A673 (cell line): ENCODE results near the gene SERHL2. TPM values are rescaled to one million over a fixed set of nuclear protein-coding genes. Genes with fewer than 3 reads are reported as not detected.
A peak's percentile ranks its signal among the peaks of the same experiment; 100 is the strongest.

Experiments used
- BruUV-seq: library from RNA; stranded (reverse); fragments of 400-500 nt; replicated peaks from 2 replicates; lab custom pipeline; 2021; lab: Mats Ljungman, UMichigan
- CTCF ChIA-PET: fragments of 300-600 bp; sonication (Branson Sonifier 250); formaldehyde crosslinking; loops from one replicate; lab custom pipeline; 2022; ENCODE audit warnings: antibody characterized with exemption; lab: Charles Lee
- POLR2A ChIA-PET: fragments of 300-600 bp; sonication (Branson Sonifier 250); formaldehyde crosslinking; loops from one replicate; lab custom pipeline; 2022; ENCODE audit warnings: antibody characterized with exemption; ENCODE audit not compliant: low non-redundant PET; lab: Charles Lee
- DNase-seq: peaks from one replicate; pipeline ENCODE4 v3.0.0-alpha.2; 2015; ENCODE audit warnings: low spot score
- H3K27ac ChIP-seq: fragments of 200-600 bp; sonication (generic); 2 replicates; pipeline ENCODE4 v1.5.1; 2016; ENCODE audit warnings: mixed run types, low read depth, mild to moderate bottlenecking, mixed read lengths, antibody characterized with exemption, low read length; ENCODE audit not compliant: poor library complexity, severe bottlenecking
- H3K27me3 ChIP-seq: fragments of 200-600 bp; sonication (generic); replicated peaks from 2 replicates; pipeline ENCODE4 v1.6.1; 2017; ENCODE audit warnings: mixed run types, low read depth, mild to moderate bottlenecking, mixed read lengths, antibody characterized with exemption, low read length; ENCODE audit not compliant: insufficient read depth, poor library complexity
- H3K36me3 ChIP-seq: fragments of 200-600 bp; sonication (generic); 2 replicates; pipeline ENCODE4 v1.6.1; 2016; ENCODE audit warnings: mixed run types, mild to moderate bottlenecking, mixed read lengths, antibody characterized with exemption, low read length; ENCODE audit not compliant: insufficient read depth, poor library complexity, severe bottlenecking
- H3K4me1 ChIP-seq: fragments of 200-600 bp; sonication (generic); 2 replicates; pipeline ENCODE4 v1.6.1; 2017; ENCODE audit warnings: mixed run types, mild to moderate bottlenecking, mixed read lengths, antibody characterized with exemption, low read length; ENCODE audit not compliant: insufficient read depth, poor library complexity, severe bottlenecking
- H3K4me3 ChIP-seq: fragments of 200-600 bp; sonication (generic); 2 replicates; pipeline ENCODE4 v1.5.1; 2016; ENCODE audit warnings: low read depth, mixed run types, mild to moderate bottlenecking, mixed read lengths, low read length; ENCODE audit not compliant: poor library complexity, severe bottlenecking
- H3K9me3 ChIP-seq: fragments of 200-600 bp; sonication (generic); 2 replicates; pipeline ENCODE4 v1.6.1; 2016; ENCODE audit warnings: mixed run types, low read depth, mild to moderate bottlenecking, mixed read lengths, antibody characterized with exemption, low read length; ENCODE audit not compliant: poor library complexity, severe bottlenecking
- CTCF ChIP-seq: fragments of 300-800, 200-600 bp; sonication (generic); conservative IDR thresholded peaks from 2 replicates; pipeline ENCODE4 v1.5.1; 2017; ENCODE audit warnings: low read depth, mild to moderate bottlenecking, antibody characterized with exemption, low read length, moderate library complexity, mixed read lengths
- EZH2 ChIP-seq: fragments of 200-600 bp; sonication (generic); IDR thresholded peaks from 2 replicates; pipeline ENCODE4 v1.6.1; 2017; ENCODE audit warnings: borderline replicate concordance, low read depth, mild to moderate bottlenecking, mixed read lengths, antibody characterized with exemption, low read length; ENCODE audit not compliant: poor library complexity, severe bottlenecking
- intact Hi-C: fragments of 100-400 bp; cut with micrococcal nuclease; formaldehyde crosslinking; loops from one replicate; pipeline ENCODE4 v1.10.0; 2022; ENCODE audit not compliant: unreplicated experiment
- total RNA-seq: library from RNA; stranded (reverse); gene quantifications from 2 replicates; pipeline ENCODE4 v1.2.3, GENCODE V29; 2021

The SERHL2 gene
- total RNA-seq, 1 experiment from 2014 or later = 0.49 TPM

- TF ChIP-seq EZH2 (no peak), CTCF (no peak)
- no peaks in the 10 kb centered on the region for H3K27me3 ChIP-seq
- ChIA-PET POLR2A (no interaction called here), CTCF (no interaction called here)
- H3K9me3 ChIP-seq = no peaks in the 10 kb centered on the region
- peak overlapping the region; percentile 95 for H3K27ac ChIP-seq
- peaks cover 21% of the 10 kb centered on the region for H3K36me3 ChIP-seq
- no TSS peak for BruUV-seq
- peaks cover 51% of the 10 kb centered on the region for H3K4me1 ChIP-seq
- DNase-seq = peak; percentile 95
- intact Hi-C loops = no loop called here
- peak overlapping the region; percentile 36 for H3K4me3 ChIP-seq
These were observed 55.1 kb downstream of the SERHL2 start for GRCh38 chr22:42608823-42609361.

GRCh38 chr22:42610186-42610585 is 56.4 kb downstream of the SERHL2 start:
- peak overlapping the region; percentile 95 for H3K27ac ChIP-seq
- H3K9me3 ChIP-seq = no peaks in the 10 kb centered on the region
- peak; percentile 83 for DNase-seq
- BruUV-seq = no TSS peak
- peak overlapping the region; percentile 36 for H3K4me3 ChIP-seq
- TF ChIP-seq CTCF (no peak), EZH2 (no peak)
- H3K27me3 ChIP-seq = no peaks in the 10 kb centered on the region
- H3K4me1 ChIP-seq = peaks cover 51% of the 10 kb centered on the region
- ChIA-PET POLR2A (no interaction called here), CTCF (no interaction called here)
- intact Hi-C loops = no loop called here
- H3K36me3 ChIP-seq = peaks cover 21% of the 10 kb centered on the region

GRCh38 chr22:42611051-42611450 is 57.3 kb downstream of the SERHL2 start:
- ChIA-PET CTCF (no interaction called here), POLR2A (no interaction called here)
- Histone ChIP-seq H3K27me3 (no peaks in the 10 kb centered on the region), H3K36me3 (peaks cover 21% of the 10 kb centered on the region), H3K4me1 (peaks cover 54% of the 10 kb centered on the region), H3K4me3 (peak overlapping the region; percentile 16), H3K9me3 (no peaks in the 10 kb centered on the region), H3K27ac (peak overlapping the region; percentile 95)
- no peak for DNase-seq
- no peak for TF ChIP-seq EZH2
- no peak for TF ChIP-seq CTCF
- BruUV-seq = no TSS peak
- intact Hi-C loops = no loop called here
